ENCODE measurements around the gene CD63.

The CD63 gene

DNA sequence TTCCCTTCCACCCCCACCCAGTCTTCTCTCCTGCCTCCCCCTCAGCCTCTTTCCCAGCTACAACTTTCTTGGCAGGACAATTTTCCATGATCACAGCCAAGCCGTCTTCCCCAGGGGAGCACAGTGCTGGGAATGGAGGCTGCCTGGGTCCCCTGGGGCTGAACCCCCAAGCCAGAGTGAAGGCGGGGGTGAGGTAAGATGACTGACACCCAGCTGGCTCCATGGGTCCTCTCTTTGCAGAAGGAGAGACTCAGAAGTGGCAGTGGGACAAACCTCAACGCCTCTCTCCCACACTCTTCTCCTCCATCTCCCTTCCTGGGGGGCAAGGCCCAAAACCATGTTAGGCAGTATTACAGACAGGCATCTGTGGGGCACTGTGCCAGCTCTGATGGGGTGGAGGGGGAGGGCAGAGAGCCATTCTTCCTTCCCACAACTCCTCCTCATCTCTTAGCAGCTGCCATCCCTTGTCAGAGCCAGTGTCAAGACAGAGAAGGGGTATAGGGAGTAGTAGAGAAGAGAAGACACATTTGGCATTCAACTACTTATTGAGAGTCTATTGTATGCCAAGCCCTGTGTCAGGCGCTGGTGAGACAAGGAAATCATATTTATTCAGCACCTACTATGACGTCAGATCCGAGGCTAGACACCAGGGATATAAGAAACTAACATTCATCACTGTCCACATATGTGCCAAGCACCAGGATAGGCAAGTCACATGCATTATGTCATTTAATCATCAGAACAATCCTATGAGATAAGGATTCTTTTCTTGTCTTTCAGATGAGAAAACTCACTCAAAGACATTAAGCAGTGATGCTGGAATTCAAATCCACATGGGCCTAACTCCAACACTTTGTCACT is 24.7 kb downstream of the CD63 start:
- Histone ChIP-seq H3K27me3 (ENCODE audit: low read length) (no peaks in the 10 kb centered on the region), H3F3A (ENCODE audit: insufficient read depth) (no peaks in the 10 kb centered on the region), H2AFZ (ENCODE audit: low read depth, low read length, severe bottlenecking) (no peak overlapping the region), H3K9me3 (ENCODE audit: insufficient read depth, low read length) (no peaks in the 10 kb centered on the region), H3K9ac (ENCODE audit: low read length) (no peak overlapping the region), H4K20me1 (ENCODE audit: low read depth, low read length) (no peaks in the 10 kb centered on the region), H3K9me2 (replicated peaks; ENCODE audit: insufficient read depth, low read length) (no peaks in the 10 kb centered on the region), H3K79me2 (ENCODE audit: insufficient read depth, low read length) (no peaks in the 10 kb centered on the region), H3K27ac (ENCODE audit: low read depth, low read length) (no peak overlapping the region), H3K36me3 (ENCODE audit: low read length) (no peaks in the 10 kb centered on the region), H3K4me3 (ENCODE audit: insufficient read depth, low read length, poor library complexity, severe bottlenecking) (no peak overlapping the region), H3K4me2 (ENCODE audit: low read depth, low read length, poor library complexity, severe bottlenecking) (no peak overlapping the region)
- TF ChIP-seq CTCF (IDR thresholded peaks at IDR 0.05; ENCODE audit: insufficient read depth, low read length, poor library complexity, severe bottlenecking) (no peak), EZH2phosphoT487 (conservative IDR thresholded peaks at IDR 0.05; ENCODE audit: low read length) (no peak)

DNA sequence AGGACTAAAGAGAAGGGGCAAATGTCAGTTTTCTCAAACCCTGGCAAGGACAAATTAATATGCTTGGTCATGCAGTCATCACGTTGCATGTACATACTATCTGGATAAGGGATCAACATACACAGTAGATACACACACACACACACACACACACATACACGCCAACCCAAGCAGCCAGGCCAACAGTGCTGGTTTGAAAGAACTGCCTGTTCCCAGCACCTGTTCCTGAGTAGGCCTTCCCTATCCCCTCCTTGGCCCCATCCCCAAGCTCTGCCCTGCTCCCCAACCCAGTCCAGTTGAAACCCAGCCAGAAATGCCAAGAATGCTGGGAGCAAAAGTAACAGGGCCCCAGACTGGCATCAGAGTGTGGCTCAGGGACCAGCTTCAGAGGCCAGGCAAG is 25.5 kb downstream of the CD63 start:
- TF ChIP-seq EZH2phosphoT487 (conservative IDR thresholded peaks at IDR 0.05; ENCODE audit: low read length) (no peak), CTCF (IDR thresholded peaks at IDR 0.05; ENCODE audit: insufficient read depth, low read length, poor library complexity, severe bottlenecking) (no peak)
- Histone ChIP-seq H3K36me3 (ENCODE audit: low read length) (no peaks in the 10 kb centered on the region), H3K27me3 (ENCODE audit: low read length) (no peaks in the 10 kb centered on the region), H2AFZ (ENCODE audit: low read depth, low read length, severe bottlenecking) (no peak overlapping the region), H4K20me1 (ENCODE audit: low read depth, low read length) (no peaks in the 10 kb centered on the region), H3K79me2 (ENCODE audit: insufficient read depth, low read length) (no peaks in the 10 kb centered on the region), H3K4me2 (ENCODE audit: low read depth, low read length, poor library complexity, severe bottlenecking) (no peak overlapping the region), H3K9me2 (replicated peaks; ENCODE audit: insufficient read depth, low read length) (no peaks in the 10 kb centered on the region), H3K9me3 (ENCODE audit: insufficient read depth, low read length) (no peaks in the 10 kb centered on the region), H3K4me3 (ENCODE audit: insufficient read depth, low read length, poor library complexity, severe bottlenecking) (no peak overlapping the region), H3K9ac (ENCODE audit: low read length) (no peak overlapping the region), H3F3A (ENCODE audit: insufficient read depth) (no peaks in the 10 kb centered on the region), H3K27ac (ENCODE audit: low read depth, low read length) (no peak overlapping the region)

DNA sequence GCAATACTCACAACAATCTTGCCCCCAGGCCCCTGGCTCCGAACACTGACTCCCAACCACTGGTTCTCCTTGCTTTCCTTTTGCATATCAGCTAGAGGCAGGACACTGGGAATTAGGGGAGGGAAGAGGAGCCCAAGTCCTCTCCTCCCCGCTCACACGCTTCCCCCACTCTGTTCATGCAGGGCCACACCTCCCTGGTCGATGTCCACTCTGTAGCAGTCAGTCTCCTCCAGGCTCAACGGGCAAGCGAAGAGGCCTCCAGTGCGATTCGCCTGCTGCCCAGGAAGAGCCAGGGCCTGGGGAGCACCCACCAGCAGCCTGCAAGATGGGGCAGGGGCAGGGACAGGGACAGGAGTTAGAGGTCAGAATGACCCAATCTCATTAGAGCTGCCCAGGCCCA is 25.9 kb downstream of the CD63 start:
- H3K4me2 ChIP-seq (ENCODE audit: low read depth, low read length, poor library complexity, severe bottlenecking): no peak overlapping the region
- no peaks in the 10 kb centered on the region for H3F3A ChIP-seq (ENCODE audit: insufficient read depth)
- no peak overlapping the region for H3K27ac ChIP-seq (ENCODE audit: low read depth, low read length)
- no peak overlapping the region for H2AFZ ChIP-seq (ENCODE audit: low read depth, low read length, severe bottlenecking)
- H3K9ac ChIP-seq (ENCODE audit: low read length): no peak overlapping the region
- no peak for TF ChIP-seq EZH2phosphoT487 (conservative IDR thresholded peaks at IDR 0.05; ENCODE audit: low read length)
- TF ChIP-seq CTCF (IDR thresholded peaks at IDR 0.05; ENCODE audit: insufficient read depth, low read length, poor library complexity, severe bottlenecking): no peak
- H3K36me3 ChIP-seq (ENCODE audit: low read length): no peaks in the 10 kb centered on the region
- no peak overlapping the region for H3K4me3 ChIP-seq (ENCODE audit: insufficient read depth, low read length, poor library complexity, severe bottlenecking)
- H3K9me2 ChIP-seq (replicated peaks; ENCODE audit: insufficient read depth, low read length): no peaks in the 10 kb centered on the region
- no peaks in the 10 kb centered on the region for H3K9me3 ChIP-seq (ENCODE audit: insufficient read depth, low read length)
- no peaks in the 10 kb centered on the region for H3K27me3 ChIP-seq (ENCODE audit: low read length)
- no peaks in the 10 kb centered on the region for H4K20me1 ChIP-seq (ENCODE audit: low read depth, low read length)
- no peaks in the 10 kb centered on the region for H3K79me2 ChIP-seq (ENCODE audit: insufficient read depth, low read length)

All from SU-DHL-6 (cell line).